HK-2 (cell line): Measurements from ENCODE around the gene SYNGAP1.
A peak's percentile ranks its signal among the peaks of the same experiment; 100 is the strongest.

ENCODE experiments used
- DNase-seq: peaks from one replicate; pipeline ENCODE4 v3.0.0-alpha.2; 2018; ENCODE audit not compliant: unreplicated experiment

Gene SYNGAP1

DNA sequence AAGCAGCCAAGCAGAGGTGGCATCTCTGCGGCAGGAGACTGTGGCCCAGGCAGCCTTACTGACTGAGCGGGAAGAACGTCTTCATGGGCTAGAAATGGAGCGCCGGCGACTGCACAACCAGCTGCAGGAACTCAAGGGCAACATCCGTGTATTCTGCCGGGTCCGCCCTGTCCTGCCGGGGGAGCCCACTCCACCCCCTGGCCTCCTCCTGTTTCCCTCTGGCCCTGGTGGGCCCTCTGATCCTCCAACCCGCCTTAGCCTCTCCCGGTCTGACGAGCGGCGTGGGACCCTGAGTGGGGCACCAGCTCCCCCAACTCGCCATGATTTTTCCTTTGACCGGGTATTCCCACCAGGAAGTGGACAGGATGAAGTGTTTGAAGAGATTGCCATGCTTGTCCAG lies 15.0 kb upstream of the SYNGAP1 start:
- DNase-seq = no peak

DNA sequence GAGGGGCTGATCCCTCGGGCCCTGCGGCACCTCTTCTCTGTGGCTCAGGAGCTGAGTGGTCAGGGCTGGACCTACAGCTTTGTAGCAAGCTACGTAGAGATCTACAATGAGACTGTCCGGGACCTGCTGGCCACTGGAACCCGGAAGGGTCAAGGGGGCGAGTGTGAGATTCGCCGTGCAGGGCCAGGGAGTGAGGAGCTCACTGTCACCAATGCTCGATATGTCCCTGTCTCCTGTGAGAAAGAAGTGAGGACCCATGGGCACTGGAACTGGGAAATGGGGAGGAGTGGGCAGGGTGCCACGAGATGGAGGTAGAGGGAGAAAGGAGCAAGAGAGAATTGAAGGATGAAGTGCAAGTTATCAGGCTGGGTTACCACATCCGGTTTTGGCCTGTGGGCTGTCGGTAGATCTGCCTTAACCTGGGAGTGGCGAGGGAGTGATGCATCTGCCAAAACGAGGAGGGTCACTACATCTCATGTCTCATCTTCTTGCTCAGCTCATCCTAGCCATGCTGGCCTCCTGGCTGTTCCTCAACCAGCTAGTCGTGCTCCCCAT lies 14.4 kb upstream of the SYNGAP1 start:
- no peak for DNase-seq

DNA sequence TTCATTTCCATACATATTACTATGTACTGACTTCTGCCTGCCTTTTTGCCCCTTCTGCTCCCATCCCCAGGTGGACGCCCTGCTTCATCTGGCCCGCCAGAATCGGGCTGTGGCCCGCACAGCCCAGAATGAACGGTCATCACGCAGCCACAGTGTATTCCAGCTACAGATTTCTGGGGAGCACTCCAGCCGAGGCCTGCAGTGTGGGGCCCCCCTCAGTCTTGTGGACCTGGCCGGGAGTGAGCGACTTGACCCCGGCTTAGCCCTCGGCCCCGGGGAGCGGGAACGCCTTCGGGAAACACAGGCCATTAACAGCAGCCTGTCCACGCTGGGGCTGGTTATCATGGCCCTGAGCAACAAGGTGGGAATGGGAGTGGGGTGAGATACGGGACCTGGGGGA lies 13.7 kb upstream of the SYNGAP1 start:
- DNase-seq = no peak

DNA sequence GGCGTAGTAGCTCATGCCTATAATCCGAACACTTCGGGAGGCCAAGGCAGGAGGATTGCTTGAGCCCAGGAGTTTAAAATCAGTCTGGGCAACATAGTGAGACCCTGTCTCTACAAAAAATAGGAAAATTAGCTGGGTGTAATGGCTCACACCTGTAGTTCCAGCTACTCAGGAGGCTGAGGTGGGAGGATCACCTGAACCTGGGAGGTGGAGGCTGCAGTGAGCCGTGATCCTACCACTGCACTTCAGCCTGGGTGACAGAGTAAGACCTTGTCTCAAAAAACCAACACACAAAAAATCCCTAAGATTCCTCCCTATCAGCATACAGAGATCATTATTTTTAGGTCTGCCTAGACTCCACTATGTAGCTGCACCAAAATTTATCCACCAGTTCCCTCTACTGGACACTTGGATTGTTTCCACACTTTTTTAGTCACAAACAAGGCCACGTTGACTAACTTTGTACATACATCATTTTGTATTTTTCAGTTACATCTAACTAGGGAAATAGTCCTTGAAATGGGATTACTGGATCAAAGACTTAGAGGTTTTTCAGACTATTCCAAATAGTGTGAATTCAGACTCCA lies 12.6 kb upstream of the SYNGAP1 start:
- DNase-seq = no peak

DNA sequence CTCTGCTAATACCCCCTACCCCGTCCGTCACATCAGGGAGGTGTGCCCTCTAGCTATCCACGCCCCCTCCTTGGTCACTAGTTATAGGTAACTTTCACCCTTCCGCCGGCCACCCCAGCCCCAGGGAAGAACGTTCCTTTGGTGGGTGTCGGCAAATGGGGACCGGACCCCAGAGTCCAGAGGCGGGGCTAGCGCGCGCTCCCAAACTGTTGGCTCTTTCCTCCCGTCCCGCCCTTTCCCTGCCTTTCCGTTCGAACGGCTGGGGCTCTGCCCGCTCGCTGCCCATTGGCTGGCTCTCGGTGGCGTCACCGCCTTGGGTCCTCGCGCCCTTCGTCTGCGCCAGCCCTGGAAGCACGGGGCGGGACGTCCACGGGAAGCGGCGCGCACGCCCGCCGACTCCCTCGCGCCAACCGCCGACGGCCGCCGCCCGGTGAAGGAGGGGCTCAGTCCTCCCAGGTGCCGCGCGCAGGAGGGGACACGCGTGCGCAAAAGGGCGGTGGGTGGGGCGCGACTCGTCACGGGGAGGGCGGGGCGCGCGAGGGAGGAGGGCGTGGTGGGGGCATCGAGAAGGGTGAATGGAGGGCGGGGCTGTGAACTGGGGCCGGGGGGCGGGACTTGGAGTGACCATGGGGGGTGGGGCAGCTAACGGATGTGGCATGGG lies 9.7 kb upstream of the SYNGAP1 start:
- DNase-seq = peak; percentile 99

DNA sequence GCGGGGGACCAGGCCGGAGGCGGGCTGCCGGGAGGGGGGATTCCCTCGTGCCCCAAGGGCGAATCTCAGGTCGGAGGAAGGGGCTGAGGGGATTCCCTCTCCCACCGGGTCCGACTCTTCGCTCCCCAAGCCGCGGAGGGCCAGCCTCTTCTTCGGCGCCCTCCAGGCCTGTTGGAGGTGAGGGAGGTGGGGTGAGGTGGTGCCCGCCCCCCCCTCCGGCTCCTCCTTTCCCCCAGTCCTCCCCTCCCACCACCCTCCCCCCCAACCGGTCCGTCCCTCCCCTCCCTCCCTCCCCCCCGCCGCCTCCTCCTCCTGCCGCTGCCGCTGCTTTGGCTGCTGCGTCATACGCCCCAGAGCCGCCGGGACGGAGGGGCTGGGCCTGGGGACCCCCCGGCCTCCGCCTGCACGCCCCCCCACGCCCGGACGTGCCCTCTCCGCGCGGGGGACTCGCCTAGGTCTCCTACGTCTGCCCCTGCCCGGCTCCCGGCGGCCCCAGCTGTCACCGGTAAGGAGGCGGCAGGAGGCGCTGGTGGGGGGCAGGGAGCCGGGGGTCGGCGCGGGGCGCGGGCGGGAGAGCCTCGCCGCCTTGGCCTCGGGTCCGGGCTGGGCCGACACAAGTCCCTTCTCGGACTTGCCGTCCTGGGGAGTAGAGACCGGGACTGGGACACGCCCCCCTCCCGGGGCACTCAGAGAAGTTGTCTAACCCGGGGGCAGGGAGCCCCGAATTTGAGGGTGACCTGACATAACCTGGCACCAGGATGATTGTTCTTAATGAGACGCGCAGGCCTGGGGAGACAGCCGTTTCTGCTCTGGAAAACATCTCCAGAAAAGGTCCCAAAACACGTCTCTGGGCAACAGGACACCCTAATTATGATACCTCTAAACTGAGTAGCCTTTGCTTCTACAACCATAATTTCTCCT lies 8.9 kb upstream of the SYNGAP1 start, which contains the start of gene PHF1:
Gene PHF1, plus strand, starts transcription at position 304 of the 921 bp plus-strand sequence. CDS start 1,250 bp downstream, outside the sequence.
- DNase-seq = no peak

DNA sequence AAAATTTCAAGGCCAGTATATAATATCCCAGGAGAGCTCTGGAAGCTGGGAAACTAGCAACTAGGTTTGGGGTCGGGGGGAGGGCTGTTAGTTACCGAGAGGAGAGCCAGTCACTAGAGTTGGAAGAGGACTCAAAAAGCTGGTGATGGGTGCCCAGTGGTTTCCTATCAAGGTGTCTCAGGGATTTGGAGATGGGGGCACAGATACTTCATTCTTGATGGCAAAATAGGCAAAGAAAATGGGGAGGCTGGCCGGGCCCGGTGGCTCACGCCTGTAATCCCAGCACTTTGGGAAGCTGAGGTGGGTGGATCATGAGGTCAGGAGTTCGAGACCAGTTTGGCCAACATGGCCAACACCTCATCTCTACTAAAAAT lies 8.2 kb upstream of the SYNGAP1 start:
- no peak for DNase-seq

DNA sequence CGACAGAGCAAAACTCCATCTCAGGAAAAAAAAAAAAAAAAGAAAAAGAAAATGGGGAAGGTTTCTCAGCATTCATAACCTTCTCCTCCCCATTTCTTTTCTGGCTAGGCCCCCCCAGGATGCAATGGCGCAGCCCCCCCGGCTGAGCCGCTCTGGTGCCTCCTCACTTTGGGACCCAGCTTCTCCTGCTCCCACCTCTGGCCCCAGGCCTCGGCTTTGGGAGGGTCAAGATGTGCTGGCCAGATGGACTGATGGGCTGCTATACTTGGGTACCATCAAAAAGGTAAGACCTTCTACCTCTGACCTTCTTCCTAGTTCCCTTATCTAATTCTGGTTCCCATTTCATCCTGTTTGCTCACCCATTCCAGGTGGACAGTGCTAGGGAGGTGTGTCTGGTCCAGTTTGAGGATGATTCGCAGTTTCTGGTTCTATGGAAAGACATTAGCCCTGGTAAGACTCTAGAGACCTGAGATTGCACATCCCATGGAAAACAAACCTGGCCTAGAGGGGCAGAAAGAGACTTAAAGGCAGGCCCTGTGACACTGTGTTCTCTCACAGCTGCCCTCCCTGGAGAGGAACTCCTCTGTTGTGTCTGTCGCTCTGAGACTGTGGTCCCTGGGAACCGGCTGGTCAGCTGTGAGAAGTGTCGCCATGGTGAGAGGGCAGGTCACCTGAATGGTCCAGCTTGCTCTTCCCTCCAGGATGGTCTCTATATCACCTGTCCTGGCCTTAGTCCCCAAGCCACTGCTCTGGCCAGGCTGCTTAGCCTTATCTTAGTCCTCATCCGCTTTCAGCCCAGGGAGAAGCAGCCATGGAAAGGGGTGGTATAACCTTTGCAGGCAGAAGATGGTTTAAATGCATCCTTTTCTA lies 7.5 kb upstream of the SYNGAP1 start:
- no peak for DNase-seq

DNA sequence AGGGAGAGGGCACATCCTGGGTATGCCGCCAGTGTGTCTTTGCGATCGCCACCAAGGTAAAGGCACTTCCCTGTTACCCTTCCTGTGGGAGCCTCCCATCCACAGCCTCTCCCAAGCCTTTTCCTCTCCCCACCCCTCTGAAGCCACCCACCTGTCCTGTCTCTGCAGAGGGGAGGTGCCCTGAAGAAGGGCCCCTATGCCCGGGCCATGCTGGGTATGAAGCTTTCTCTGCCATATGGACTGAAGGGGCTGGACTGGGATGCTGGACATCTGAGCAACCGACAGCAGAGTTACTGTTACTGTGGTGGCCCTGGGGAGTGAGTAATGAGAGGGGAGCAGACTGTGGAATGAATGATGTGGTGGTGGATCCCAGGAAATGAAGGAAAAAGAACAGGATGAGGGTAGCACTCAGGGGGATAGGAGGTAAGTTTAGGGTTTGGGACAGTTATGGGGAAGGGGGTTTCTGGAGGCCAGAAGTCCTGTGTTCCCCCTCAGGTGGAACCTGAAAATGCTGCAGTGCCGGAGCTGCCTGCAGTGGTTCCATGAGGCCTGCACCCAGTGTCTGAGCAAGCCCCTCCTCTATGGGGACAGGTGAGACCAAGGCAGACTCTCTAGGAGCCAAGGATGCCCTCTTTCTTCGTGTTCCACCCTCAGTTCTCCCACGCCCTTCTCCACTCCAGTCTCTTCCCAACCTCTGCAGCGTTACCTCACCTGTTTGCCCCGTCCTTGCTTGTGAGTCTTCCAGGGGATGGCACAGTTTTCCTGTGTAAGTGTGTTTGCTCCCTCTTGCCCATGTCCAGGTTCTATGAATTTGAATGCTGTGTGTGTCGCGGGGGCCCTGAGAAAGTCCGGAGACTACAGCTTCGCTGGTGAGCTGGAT lies 6.4 kb upstream of the SYNGAP1 start:
- DNase-seq = no peak

DNA sequence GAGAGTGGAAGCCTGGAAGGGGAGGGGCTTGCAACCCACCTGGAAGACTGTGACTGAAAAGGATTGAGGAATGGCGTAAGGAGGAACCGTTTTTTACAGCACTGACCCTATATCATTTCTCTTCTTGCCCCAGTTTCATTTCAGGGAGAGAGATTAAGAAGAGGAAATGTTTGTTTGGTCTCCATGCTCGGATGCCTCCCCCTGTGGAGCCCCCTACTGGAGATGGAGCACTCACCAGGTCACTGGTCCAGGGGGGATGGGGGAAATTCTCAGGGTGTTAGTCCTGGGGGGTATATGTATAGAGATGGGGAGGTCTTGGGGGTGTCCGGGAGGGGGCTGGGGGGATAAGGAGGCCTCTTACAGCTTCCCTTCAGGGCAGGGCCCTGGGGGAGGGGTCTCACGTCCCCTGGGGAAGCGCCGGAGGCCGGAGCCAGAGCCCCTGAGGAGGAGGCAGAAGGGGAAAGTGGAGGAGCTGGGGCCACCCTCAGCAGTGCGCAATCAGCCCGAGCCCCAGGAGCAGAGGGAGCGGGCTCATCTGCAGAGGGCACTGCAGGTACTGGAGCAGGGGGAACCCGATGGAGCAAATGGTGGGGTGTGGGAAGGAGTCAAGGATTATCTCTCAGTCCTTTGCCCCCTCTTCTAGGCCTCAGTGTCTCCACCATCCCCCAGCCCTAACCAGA lies 5.1 kb upstream of the SYNGAP1 start:
- DNase-seq = no peak

DNA sequence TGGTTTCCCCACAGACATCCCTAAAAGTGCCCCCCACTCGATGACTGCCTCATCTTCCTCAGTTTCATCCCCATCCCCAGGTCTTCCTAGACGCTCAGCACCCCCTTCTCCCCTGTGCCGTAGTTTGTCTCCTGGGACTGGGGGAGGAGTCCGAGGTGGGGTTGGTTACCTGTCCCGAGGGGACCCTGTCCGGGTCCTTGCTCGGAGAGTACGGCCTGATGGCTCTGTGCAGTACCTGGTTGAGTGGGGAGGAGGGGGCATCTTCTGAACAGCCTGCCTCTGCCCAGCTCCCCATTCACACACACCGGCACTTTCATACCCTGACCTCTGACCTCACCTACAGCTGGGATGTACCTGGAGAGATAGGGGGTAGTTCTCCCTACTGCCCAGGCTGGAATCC lies 4.0 kb upstream of the SYNGAP1 start:
- no peak for DNase-seq

DNA sequence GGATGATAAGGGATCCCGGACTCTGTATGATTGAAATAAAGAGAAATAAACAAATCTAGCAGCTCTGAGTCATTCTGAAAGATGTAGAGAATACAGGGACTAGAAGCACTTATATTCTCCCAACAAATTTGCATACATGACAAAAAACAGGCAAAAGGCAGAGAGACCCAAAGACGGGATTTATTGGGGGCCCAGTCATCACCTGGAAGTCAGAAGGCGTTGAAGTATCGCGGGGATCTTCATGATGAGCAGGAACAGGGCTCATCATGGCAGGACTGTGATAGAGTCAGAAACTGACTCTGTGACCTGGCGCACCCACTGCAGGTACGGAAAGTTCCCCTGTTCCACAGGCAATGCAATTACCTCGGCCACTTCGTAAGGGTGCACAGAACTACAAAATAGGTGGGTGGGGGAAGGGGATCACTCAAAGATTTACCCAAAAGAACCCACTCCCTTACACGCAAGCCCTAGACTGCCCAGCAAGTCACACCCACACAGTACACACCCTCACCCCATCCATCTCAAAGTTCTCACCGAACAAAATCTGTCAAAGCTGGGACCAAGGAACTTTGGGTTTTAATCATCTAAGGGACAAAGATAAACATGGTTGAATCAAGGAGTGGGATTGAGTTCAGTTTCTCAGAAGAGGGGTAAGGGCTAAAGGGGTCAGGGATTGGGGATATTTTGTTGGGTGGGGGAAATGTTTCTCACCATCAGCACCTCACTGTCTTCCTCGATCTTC lies 3.3 kb upstream of the SYNGAP1 start:
- DNase-seq = no peak

DNA sequence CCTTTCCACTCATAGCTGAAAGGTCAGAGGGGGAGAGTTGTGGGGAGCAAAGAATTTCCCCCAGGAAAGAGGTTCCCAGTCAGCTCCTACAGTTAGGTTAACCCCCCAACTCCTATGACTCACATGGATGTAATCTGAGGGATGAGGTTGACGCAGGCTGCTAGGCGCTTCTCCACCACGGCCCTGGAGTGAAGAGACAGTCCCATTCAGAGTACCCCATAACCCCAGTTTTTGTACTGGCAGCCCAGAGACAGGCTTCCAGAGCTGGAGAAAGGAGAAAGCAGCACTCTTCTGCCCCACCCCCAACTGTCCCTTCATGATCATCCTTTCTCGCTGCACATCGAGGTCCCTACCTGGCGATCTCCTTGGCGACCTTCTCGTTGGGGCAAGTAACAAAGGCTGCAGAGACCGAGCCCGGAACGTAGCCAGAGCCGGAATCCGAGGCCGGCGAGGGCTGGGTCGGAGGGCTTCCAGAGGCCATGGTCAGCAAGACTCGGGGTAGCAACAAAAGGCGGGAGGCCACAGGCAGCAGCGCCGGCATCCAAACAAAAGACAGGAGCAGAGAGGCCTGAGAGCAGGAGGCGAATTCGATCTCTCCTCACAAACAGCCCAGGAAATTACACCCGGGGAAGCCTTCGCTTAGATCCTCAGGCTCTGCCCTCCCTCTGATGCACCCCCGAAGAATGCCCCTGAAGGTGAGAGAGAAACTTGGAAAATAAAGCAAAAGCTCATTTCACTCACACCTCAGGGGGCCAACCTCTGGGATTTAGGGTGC lies 2.5 kb upstream of the SYNGAP1 start:
- peak; percentile 60 for DNase-seq

DNA sequence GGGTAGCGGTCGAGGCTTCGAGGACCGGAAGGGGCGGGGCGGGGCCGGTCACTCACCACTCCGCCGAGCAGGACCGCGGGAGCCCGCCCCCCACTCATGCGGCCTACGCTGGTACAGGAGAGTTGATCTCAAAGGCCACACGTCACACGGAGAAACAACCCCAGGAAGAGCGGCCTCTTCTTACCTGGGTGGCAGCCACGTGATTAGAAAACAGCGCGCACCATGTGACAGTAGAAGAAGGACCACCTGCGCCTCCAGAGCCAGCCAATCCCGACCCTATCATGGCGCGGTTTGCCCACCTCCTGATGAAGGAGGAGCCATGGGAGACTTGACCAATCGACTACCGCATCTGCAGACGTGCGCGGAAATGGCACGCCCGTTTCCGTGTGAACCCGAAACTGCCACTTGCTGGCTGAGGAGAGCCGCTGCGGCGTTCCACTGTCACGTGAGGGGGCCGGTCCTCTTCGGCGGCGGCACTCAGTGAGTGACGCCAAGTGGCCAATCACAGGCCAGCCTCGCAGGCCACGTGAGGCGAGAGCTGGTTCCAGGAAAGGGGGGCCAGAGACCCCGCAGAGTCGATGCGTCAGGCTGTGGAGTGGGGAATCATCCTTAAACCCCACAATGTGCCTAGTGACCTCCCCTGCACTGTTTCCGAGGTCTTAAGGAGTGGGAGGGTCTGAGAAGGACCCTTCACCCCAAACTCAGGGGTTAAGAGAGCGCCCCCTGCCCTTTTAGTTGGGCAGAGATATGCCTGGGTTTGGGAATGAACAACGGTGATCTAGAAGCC lies 1.8 kb upstream of the SYNGAP1 start, which contains the start of gene CUTA:
Gene CUTA, minus strand, starts transcription at position 205 of the 787 bp plus-strand sequence. Its CDS starts 107 bp downstream, at position 98.
- DNase-seq = peak; percentile 99

DNA sequence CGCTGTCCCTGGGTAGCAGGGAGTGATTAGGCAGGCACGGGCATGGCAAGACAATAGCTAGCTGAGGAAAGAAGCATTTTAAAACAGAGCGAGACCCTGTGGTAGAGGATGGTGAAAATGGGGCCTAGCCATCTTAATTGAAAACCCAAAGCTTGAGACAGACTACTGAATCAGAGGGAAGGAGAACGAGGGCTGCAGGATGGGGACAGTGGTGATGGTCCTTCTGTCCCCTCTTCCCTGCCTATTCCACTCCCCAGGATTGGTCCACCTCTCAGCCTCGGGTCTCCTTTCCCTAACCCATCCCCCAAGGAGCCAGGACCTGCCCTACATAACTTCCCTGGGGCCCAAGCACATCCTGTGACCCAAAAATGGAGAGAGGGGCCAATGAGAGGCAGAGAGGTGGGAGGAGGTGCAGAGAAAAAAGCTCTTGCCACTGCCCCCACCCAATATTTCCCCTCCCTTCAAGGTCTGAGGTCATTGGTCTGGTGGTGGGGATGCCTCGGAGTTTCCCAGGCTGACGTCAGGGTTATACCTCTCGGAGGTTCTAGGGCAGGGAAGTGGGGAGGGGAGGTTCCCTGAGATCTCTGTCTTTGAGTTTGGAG lies 1.1 kb upstream of the SYNGAP1 start:
- no peak for DNase-seq

DNA sequence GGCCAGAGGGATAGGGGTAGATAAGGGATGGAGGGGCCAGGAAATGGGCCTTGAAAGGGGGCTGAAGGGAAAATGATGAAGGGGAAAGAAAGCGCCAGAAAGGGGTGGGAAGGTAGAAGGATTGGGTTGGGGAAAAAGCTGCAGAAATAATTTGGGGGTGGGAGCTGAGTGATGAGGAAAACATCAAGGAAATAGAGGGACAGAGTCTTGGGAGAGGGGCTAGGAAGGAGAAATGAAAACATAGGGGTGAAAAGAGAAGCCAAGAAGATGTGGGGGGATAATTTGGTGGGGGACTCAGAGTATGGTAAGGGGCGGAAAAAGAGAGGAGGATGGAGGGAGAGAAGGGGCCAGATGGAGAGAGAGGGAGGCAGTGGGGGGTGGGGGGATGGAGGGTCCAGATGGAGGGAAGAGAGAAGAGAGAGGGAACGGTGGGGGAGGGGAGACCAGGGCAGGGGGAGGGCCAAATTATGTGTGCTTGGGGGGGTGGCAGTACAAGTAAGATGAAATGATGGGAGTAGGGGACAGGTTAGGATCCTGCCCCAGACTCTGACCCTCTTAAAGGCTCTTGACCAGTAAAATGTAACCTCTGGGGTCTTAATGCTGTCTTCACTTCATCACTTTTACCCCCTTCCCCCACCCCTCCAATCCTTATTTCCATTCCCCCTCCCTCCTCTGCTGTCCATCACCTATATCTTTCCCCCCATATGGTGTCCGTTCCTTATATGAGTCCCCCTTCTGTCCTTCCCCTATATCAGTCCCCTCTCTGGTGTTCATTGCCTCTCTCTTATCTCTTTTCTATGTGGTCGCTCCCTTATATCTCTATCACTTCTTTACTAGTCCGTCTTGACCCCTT lies 852 bp downstream of the SYNGAP1 start:
- no peak for DNase-seq
